Astrocyte (in vitro differentiated cells and primary cell): ENCODE measurements around the gene SCIN. TPM values are rescaled to one million over a fixed set of nuclear protein-coding genes. Genes with fewer than 3 reads are reported as not detected.
"Not testable (repeated sequence)": the region's sequence is repeated elsewhere in the genome, so short reads cannot be mapped to it uniquely, and the experiment has no call there.

Experiments used
- DNase-seq: peaks from one replicate; pipeline ENCODE4 v3.0.0-alpha.2; 2010; ENCODE audit warnings: low read depth
- FAIRE-seq: peaks from 2 replicates; lab custom pipeline; 2011; peaks lifted over from hg19 to GRCh38; lab: Jason Lieb, UNC
- H2AFZ ChIP-seq: 2 replicates; pipeline ENCODE4 v1.6.0; 2012; ENCODE audit warnings: low read depth, low read length, inconsistent platforms
- H3K27ac ChIP-seq: 2 replicates; pipeline ENCODE4 v1.5.1; 2011; ENCODE audit warnings: low read depth, low read length, inconsistent platforms
- H3K27me3 ChIP-seq: 2 replicates; pipeline ENCODE4 v1.6.0; 2011; ENCODE audit warnings: low read length, inconsistent platforms; ENCODE audit not compliant: insufficient read depth
- H3K36me3 ChIP-seq: 2 replicates; pipeline ENCODE4 v1.5.1; 2011; ENCODE audit warnings: low read length, inconsistent platforms; ENCODE audit not compliant: insufficient read depth
- H3K4me1 ChIP-seq: 2 replicates; pipeline ENCODE4 v1.5.1; 2011; ENCODE audit warnings: low read length, inconsistent platforms; ENCODE audit not compliant: insufficient read depth
- H3K4me2 ChIP-seq: 2 replicates; pipeline ENCODE4 v1.6.0; 2012; ENCODE audit warnings: low read length, inconsistent platforms
- H3K4me3 ChIP-seq: 2 replicates; pipeline ENCODE4 v1.5.1; 2011; ENCODE audit warnings: low read depth, mild to moderate bottlenecking, low read length, inconsistent platforms; ENCODE audit not compliant: insufficient read depth
- H3K79me2 ChIP-seq: 2 replicates; pipeline ENCODE4 v1.6.0; 2012; ENCODE audit warnings: mild to moderate bottlenecking, low read length, inconsistent platforms; ENCODE audit not compliant: insufficient read depth
- H3K9ac ChIP-seq: 2 replicates; pipeline ENCODE4 v1.6.0; 2012; ENCODE audit warnings: mild to moderate bottlenecking, low read length, inconsistent platforms
- H3K9me3 ChIP-seq: 2 replicates; pipeline ENCODE4 v1.5.1; 2012; ENCODE audit warnings: low read depth, mild to moderate bottlenecking, low read length, inconsistent platforms; ENCODE audit not compliant: insufficient read depth
- H4K20me1 ChIP-seq: 2 replicates; pipeline ENCODE4 v1.6.0; 2012; ENCODE audit warnings: low read length, inconsistent platforms; ENCODE audit not compliant: insufficient read depth
- H3K27ac Mint-ChIP-seq: one replicate; pipeline ENCODE4 v1.8.0; 2021; ENCODE audit warnings: mild to moderate bottlenecking, mixed read lengths; ENCODE audit not compliant: unreplicated experiment
- H3K27me3 Mint-ChIP-seq: one replicate; pipeline ENCODE4 v1.8.0; 2021; ENCODE audit warnings: low read depth, mixed read lengths; ENCODE audit not compliant: unreplicated experiment
- H3K36me3 Mint-ChIP-seq: one replicate; pipeline ENCODE4 v1.8.0; 2021; ENCODE audit warnings: low read depth, mixed read lengths; ENCODE audit not compliant: unreplicated experiment
- H3K4me1 Mint-ChIP-seq: one replicate; pipeline ENCODE4 v1.8.0; 2021; ENCODE audit warnings: low read depth, mixed read lengths; ENCODE audit not compliant: unreplicated experiment
- H3K4me3 Mint-ChIP-seq: one replicate; pipeline ENCODE4 v1.8.0; 2021; ENCODE audit warnings: mild to moderate bottlenecking, moderate library complexity, mixed read lengths; ENCODE audit not compliant: unreplicated experiment
- H3K9me3 Mint-ChIP-seq: one replicate; pipeline ENCODE4 v1.8.0; 2021; ENCODE audit warnings: mild to moderate bottlenecking, mixed read lengths; ENCODE audit not compliant: unreplicated experiment
- EZH2 ChIP-seq: IDR thresholded peaks from 2 replicates; pipeline ENCODE4 v1.6.1; 2012; ENCODE audit warnings: mild to moderate bottlenecking, low read length, inconsistent platforms; ENCODE audit not compliant: insufficient read depth
- total RNA-seq: library from RNA; stranded (reverse); gene quantifications from 2 replicates; pipeline ENCODE4 v1.2.1, GENCODE V29; 2021
- TF ChIP-seq, protein P1 (sequence below): IDR thresholded peaks from 2 replicates; pipeline ENCODE4 v1.5.1; 2011; ENCODE audit warnings: low read depth, mild to moderate bottlenecking, inconsistent platforms, low read length, moderate library complexity; ENCODE audit not compliant: insufficient read depth

SCIN gene
- total RNA-seq, 1 donor from 2014 or later, result 0.27 TPM

DNA sequence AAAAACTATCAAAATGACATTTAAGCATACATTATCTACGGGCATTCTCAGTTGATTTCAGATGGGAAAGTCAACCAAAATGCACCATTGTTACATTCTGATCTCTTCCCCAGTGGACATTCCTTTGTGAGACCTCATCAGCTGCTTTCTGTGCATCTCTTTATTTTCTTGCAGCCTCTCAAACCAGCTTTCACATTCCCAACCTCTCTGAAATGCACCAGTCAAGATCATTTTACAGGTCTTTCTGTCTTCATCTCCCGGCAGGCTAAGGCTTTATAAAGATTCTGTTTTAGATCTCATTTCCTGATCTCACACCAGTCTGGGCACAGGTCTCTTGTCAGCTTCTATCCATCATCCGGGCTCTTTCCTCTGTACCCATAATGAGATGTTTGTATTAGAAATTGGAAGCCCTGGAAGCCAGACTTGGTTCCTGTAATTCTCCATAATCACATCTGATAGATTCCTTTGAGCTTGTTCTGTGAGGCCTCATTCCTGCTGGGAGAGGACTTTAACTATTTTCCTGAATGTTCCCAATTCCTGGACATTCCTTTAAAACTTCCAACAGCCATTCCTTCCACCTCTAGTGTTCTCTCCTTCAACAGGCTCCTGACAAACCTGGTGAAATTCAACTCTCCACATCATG is 72.6 kb downstream of the SCIN start:
- H3K36me3 ChIP-seq, result no peaks in the 10 kb centered on the region
- Mint-ChIP-seq H3K4me1 (peaks cover 14% of the 10 kb centered on the region), H3K27me3 (no peaks in the 10 kb centered on the region), H3K36me3 (no peaks in the 10 kb centered on the region), H3K4me3 (no peak overlapping the region), H3K27ac (no peak overlapping the region), H3K9me3 (peaks cover 3% of the 10 kb centered on the region)
- FAIRE-seq (no peak), DNase-seq (peak; percentile 54)
- H2AFZ ChIP-seq, result no peak overlapping the region
- H3K27me3 ChIP-seq, result peaks cover 1% of the 10 kb centered on the region
- H3K79me2 ChIP-seq, result no peaks in the 10 kb centered on the region
- TF ChIP-seq EZH2, result no peak
- TF ChIP-seq, protein P1, sequence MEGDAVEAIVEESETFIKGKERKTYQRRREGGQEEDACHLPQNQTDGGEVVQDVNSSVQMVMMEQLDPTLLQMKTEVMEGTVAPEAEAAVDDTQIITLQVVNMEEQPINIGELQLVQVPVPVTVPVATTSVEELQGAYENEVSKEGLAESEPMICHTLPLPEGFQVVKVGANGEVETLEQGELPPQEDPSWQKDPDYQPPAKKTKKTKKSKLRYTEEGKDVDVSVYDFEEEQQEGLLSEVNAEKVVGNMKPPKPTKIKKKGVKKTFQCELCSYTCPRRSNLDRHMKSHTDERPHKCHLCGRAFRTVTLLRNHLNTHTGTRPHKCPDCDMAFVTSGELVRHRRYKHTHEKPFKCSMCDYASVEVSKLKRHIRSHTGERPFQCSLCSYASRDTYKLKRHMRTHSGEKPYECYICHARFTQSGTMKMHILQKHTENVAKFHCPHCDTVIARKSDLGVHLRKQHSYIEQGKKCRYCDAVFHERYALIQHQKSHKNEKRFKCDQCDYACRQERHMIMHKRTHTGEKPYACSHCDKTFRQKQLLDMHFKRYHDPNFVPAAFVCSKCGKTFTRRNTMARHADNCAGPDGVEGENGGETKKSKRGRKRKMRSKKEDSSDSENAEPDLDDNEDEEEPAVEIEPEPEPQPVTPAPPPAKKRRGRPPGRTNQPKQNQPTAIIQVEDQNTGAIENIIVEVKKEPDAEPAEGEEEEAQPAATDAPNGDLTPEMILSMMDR, result no peak
- H3K4me3 ChIP-seq, result no peak overlapping the region
- peaks cover 19% of the 10 kb centered on the region for H3K4me1 ChIP-seq
- no peaks in the 10 kb centered on the region for H4K20me1 ChIP-seq
- no peak overlapping the region for H3K27ac ChIP-seq
- H3K9ac ChIP-seq, result no peak overlapping the region
- no peaks in the 10 kb centered on the region for H3K9me3 ChIP-seq
- peak overlapping the region; percentile 9 for H3K4me2 ChIP-seq

DNA sequence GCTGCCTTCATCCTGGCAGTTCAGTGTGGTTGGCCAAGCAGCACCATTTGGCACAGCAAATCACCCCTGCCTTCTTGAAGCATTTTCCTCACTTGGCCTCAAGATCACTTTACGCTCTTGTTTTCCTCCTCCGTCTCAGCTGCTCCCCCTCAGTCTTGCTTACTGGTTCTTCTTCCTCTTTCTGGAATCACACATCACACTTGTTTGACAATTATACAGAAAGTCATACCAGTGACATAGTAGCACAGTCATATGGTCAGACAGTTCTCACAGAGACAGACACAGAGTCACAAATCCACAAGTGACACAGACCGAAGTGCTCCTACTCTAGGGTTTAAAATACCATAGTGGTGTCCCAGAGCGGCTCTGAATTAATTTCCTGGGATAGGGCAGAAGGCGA is 73.1 kb downstream of the SCIN start:
- H3K27me3 Mint-ChIP-seq, result no peaks in the 10 kb centered on the region
- H2AFZ ChIP-seq, result no peak overlapping the region
- FAIRE-seq, result no peak

DNA sequence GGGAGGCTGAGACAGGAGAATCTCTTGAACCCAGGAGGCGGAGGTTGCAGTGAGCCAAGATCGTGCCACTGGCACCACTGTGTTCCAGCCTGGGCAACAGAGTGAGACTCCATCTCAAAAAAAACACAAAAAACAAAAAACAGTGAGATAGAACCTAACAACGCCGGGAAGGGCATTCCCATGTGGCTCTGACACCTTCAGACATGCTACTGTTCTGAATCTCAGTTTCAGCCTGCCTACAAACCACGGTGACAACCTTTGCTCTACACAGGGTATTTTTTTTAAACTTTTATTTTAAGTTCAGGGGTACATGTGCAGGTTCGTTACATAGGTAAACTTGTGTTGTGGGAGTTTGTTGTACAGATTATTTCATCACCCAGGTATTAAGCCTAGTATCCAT is 74.7 kb downstream of the SCIN start:
- not testable (repeated sequence) for H3K4me3 Mint-ChIP-seq, H4K20me1 ChIP-seq, H3K27me3 Mint-ChIP-seq, FAIRE-seq, H3K36me3 ChIP-seq, H3K27me3 ChIP-seq, H3K27ac ChIP-seq, H2AFZ ChIP-seq, H3K79me2 ChIP-seq, H3K4me2 ChIP-seq, DNase-seq, H3K36me3 Mint-ChIP-seq, H3K9ac ChIP-seq, H3K9me3 ChIP-seq, H3K4me3 ChIP-seq, H3K9me3 Mint-ChIP-seq
- Mint-ChIP-seq H3K27ac (peak overlapping the region; percentile 83), H3K4me1 (peaks cover 16% of the 10 kb centered on the region)
- H3K4me1 ChIP-seq, result peaks cover 19% of the 10 kb centered on the region

More for the DNA sequence above, 73.1 kb downstream of the SCIN start:
- H3K9me3 Mint-ChIP-seq, result peaks cover 3% of the 10 kb centered on the region
- H3K27ac Mint-ChIP-seq, result no peak overlapping the region
- H3K27ac ChIP-seq, result no peak overlapping the region
- H3K4me1 ChIP-seq, result peaks cover 19% of the 10 kb centered on the region
- DNase-seq, result no peak
- H3K27me3 ChIP-seq, result no peaks in the 10 kb centered on the region
- no peaks in the 10 kb centered on the region for H3K36me3 ChIP-seq
- no peak overlapping the region for H3K4me3 ChIP-seq
- H3K4me1 Mint-ChIP-seq, result peaks cover 13% of the 10 kb centered on the region
- TF ChIP-seq EZH2, result no peak
- TF ChIP-seq, protein P1, result no peak
- H3K4me2 ChIP-seq, result peak overlapping the region; percentile 9
- no peaks in the 10 kb centered on the region for H3K79me2 ChIP-seq
- no peaks in the 10 kb centered on the region for H3K9me3 ChIP-seq
- H3K9ac ChIP-seq, result no peak overlapping the region
- H4K20me1 ChIP-seq, result no peaks in the 10 kb centered on the region
- no peaks in the 10 kb centered on the region for H3K36me3 Mint-ChIP-seq
- no peak overlapping the region for H3K4me3 Mint-ChIP-seq
